ENCODE measurements around the gene SIX5. TPM values are rescaled to one million over a fixed set of nuclear protein-coding genes. Genes with fewer than 3 reads are reported as not detected.
A peak's percentile ranks its signal among the peaks of the same experiment; 100 is the strongest.

Gene SIX5
- total RNA-seq, 1 donor from 2014 or later = 23.5 TPM

DNA sequence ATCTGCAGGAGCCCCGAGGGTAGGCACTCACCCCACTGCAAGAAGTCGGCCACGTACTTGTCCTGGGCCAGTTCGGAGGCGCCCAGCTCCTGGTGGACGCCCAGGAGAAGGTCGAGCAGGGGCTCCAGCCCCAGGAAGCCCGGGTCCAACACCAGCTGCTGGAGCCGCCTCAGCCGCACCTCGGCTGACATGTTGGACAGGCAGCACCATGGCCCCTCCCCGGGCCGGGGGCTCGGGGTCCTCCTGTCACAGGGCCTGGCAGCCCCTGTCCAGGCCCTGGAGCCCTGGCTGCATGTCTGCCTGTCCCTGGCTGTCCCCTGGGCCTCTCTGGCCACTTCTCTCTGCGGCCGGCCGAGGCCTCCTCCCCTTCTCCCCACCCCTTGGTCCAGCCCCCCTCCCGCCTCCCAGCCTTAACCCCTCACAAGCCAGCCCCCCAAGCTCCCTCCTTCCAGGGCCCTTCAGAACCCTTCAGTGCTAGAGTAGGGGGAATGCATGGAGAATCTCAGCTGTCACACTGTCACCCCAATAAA, 13.2 kb upstream of the SIX5 start, which contains the start of gene DMPK:
DMPK (minus strand) TSS at position 329 of the 530 bp plus-strand sequence; CDS start at position 191, 138 bp downstream.
- H3K27ac ChIP-seq (ENCODE audit: low read depth, low read length) = peak within 1 kb of the TSS; percentile 67
- H3K36me3 ChIP-seq (ENCODE audit: insufficient read depth, low read length) = peaks cover 8% of the 10 kb centered on the region
- FAIRE-seq (no peak), DNase-seq (ENCODE audit: low read depth) (no peak)
- H2AFZ ChIP-seq (ENCODE audit: low read depth, low read length) = no peak within 1 kb of the TSS
- H3K4me2 ChIP-seq (ENCODE audit: low read length) = peak within 1 kb of the TSS; percentile 70
- H3K36me3 Mint-ChIP-seq (ENCODE audit: low read depth, unreplicated experiment) = peaks cover 16% of the 10 kb centered on the region
- H3K4me3 Mint-ChIP-seq (ENCODE audit: unreplicated experiment) = peak within 1 kb of the TSS; percentile 20
- peaks cover 21% of the 10 kb centered on the region for H3K4me1 ChIP-seq (ENCODE audit: insufficient read depth, low read length)
- no peaks in the 10 kb centered on the region for H3K27me3 ChIP-seq (ENCODE audit: insufficient read depth, low read length)
- H3K9me3 Mint-ChIP-seq (ENCODE audit: unreplicated experiment) = peaks cover 2% of the 10 kb centered on the region
- H3K9ac ChIP-seq (ENCODE audit: low read length) = peak within 1 kb of the TSS; percentile 71
- TF ChIP-seq, protein P1, sequence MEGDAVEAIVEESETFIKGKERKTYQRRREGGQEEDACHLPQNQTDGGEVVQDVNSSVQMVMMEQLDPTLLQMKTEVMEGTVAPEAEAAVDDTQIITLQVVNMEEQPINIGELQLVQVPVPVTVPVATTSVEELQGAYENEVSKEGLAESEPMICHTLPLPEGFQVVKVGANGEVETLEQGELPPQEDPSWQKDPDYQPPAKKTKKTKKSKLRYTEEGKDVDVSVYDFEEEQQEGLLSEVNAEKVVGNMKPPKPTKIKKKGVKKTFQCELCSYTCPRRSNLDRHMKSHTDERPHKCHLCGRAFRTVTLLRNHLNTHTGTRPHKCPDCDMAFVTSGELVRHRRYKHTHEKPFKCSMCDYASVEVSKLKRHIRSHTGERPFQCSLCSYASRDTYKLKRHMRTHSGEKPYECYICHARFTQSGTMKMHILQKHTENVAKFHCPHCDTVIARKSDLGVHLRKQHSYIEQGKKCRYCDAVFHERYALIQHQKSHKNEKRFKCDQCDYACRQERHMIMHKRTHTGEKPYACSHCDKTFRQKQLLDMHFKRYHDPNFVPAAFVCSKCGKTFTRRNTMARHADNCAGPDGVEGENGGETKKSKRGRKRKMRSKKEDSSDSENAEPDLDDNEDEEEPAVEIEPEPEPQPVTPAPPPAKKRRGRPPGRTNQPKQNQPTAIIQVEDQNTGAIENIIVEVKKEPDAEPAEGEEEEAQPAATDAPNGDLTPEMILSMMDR (IDR thresholded peaks at IDR 0.05; ENCODE audit: insufficient read depth, low read depth, low read length) = no peak
- TF ChIP-seq EZH2 (IDR thresholded peaks at IDR 0.05; ENCODE audit: insufficient read depth, low read length) = no peak
- no peak within 1 kb of the TSS for H3K4me3 ChIP-seq (ENCODE audit: insufficient read depth, low read depth, low read length)
- peak within 1 kb of the TSS; percentile 89 for H3K27ac Mint-ChIP-seq (ENCODE audit: unreplicated experiment)
- H3K27me3 Mint-ChIP-seq (ENCODE audit: low read depth, unreplicated experiment) = no peaks in the 10 kb centered on the region
- peaks cover 29% of the 10 kb centered on the region for H3K79me2 ChIP-seq (ENCODE audit: insufficient read depth, low read length)
- peaks cover 74% of the 10 kb centered on the region for H4K20me1 ChIP-seq (ENCODE audit: insufficient read depth, low read length)
- no peaks in the 10 kb centered on the region for H3K9me3 ChIP-seq (ENCODE audit: insufficient read depth, low read depth, low read length)
- peaks cover 24% of the 10 kb centered on the region for H3K4me1 Mint-ChIP-seq (ENCODE audit: low read depth, unreplicated experiment)

DNA sequence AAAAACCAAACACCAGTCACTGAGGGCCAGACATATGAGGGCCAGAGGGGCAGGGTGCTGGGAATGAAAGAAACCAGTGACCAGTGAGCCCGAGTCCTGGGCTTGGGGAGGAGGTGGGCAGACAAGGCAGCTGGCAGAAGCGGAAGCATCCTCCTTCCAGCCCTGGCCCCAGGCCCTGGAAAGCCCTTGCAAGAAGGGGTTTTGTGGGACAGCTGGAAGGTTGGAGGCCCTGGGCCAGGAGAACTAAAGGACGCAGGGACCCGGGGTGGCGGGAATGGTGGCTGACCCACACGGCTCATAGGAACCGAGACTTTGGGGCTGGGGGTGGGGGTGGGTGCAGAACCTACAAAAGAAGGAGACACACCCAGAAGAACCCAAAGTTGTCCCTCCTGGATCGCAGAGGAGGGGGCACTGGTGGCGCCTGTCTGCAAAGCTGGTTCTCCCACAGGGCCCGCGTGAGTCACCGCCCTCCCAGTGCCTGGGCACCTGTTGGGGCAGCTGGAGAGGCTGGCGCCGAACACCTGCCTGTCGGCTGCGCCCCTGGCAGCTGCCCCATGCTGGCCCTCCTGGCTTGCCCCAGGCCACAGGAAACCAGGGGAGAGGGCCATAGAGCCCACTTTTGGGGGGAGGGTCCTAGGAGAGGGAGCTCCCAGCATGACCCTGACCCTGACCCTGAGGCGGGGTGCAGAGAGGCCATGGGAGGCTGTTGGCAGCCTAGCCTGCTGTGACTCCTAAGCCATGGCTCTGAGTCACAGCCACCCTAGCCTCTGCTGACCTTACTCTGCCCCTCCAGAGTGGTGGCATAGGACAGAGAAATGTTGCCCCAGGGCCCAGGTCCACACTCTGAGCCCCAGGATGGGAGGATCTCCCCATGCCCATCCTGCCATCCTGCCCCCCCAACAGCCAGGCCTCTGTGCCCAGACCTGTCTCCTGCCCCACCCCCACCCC, 12.4 kb upstream of the SIX5 start:
- Mint-ChIP-seq H3K4me1 (ENCODE audit: low read depth, unreplicated experiment) (peaks cover 24% of the 10 kb centered on the region), H3K27me3 (ENCODE audit: low read depth, unreplicated experiment) (no peaks in the 10 kb centered on the region), H3K27ac (ENCODE audit: unreplicated experiment) (no peak overlapping the region), H3K36me3 (ENCODE audit: low read depth, unreplicated experiment) (peaks cover 18% of the 10 kb centered on the region), H3K4me3 (ENCODE audit: unreplicated experiment) (peak overlapping the region; percentile 54), H3K9me3 (ENCODE audit: unreplicated experiment) (peaks cover 2% of the 10 kb centered on the region)
- H3K4me1 ChIP-seq (ENCODE audit: insufficient read depth, low read length) = peaks cover 21% of the 10 kb centered on the region
- DNase-seq (ENCODE audit: low read depth) (no peak), FAIRE-seq (no peak)
- TF ChIP-seq EZH2 (IDR thresholded peaks at IDR 0.05; ENCODE audit: insufficient read depth, low read length) = no peak
- H3K4me3 ChIP-seq (ENCODE audit: insufficient read depth, low read depth, low read length) = no peak overlapping the region
- no peak overlapping the region for H3K9ac ChIP-seq (ENCODE audit: low read length)
- H3K27ac ChIP-seq (ENCODE audit: low read depth, low read length) = no peak overlapping the region
- peaks cover 22% of the 10 kb centered on the region for H3K79me2 ChIP-seq (ENCODE audit: insufficient read depth, low read length)
- no peak overlapping the region for H2AFZ ChIP-seq (ENCODE audit: low read depth, low read length)
- H3K9me3 ChIP-seq (ENCODE audit: insufficient read depth, low read depth, low read length) = no peaks in the 10 kb centered on the region
- H3K36me3 ChIP-seq (ENCODE audit: insufficient read depth, low read length) = peaks cover 10% of the 10 kb centered on the region
- no peaks in the 10 kb centered on the region for H3K27me3 ChIP-seq (ENCODE audit: insufficient read depth, low read length)
- H3K4me2 ChIP-seq (ENCODE audit: low read length) = peak overlapping the region; percentile 70
- H4K20me1 ChIP-seq (ENCODE audit: insufficient read depth, low read length) = peaks cover 74% of the 10 kb centered on the region

DNA sequence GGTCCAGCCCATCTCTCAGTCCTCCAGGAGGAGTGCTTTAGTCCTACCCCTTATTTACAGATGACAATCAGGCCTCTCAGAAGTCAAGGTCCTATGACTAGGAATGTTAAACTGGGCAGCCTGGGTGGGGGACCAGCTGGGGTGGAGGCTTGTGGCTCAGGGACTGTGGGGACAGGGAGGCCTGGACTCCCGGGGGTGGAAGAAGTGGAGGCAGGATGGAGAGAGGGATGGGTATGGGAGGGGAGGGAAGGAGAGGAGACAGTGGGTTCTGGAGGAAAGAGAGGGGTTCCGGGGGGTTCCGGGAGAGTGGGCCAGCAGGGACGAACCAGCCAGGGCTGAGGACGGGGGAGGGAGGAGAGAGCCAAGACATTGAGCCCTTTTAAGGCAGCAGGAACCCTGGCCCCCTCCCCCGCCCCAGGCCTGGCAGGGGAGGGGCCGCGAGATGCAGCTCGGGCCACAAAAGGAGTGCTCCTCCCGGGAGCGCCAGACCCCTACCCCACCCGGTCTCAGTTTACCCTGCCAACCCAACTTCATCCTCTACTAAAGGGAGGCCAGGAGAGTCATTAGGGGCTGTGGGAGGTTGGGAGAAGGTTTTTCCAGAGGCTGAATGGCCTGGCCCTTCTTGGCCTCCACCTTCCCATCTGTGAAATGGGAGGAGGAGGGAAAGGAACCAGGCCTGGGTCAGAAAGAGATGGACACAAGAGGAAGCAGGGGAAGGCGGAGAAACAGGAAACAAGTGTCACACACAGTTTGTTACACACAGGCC, 11.6 kb upstream of the SIX5 start:
- Mint-ChIP-seq H3K9me3 (ENCODE audit: unreplicated experiment) (peaks cover 2% of the 10 kb centered on the region), H3K27ac (ENCODE audit: unreplicated experiment) (peak overlapping the region; percentile 38), H3K4me1 (ENCODE audit: low read depth, unreplicated experiment) (peaks cover 24% of the 10 kb centered on the region), H3K4me3 (ENCODE audit: unreplicated experiment) (peak overlapping the region; percentile 54), H3K36me3 (ENCODE audit: low read depth, unreplicated experiment) (peaks cover 18% of the 10 kb centered on the region), H3K27me3 (ENCODE audit: low read depth, unreplicated experiment) (no peaks in the 10 kb centered on the region)
- no peak overlapping the region for H2AFZ ChIP-seq (ENCODE audit: low read depth, low read length)
- H3K27ac ChIP-seq (ENCODE audit: low read depth, low read length) = no peak overlapping the region
- FAIRE-seq = no peak
- H3K79me2 ChIP-seq (ENCODE audit: insufficient read depth, low read length) = peaks cover 15% of the 10 kb centered on the region
- no peak overlapping the region for H3K9ac ChIP-seq (ENCODE audit: low read length)
- H3K36me3 ChIP-seq (ENCODE audit: insufficient read depth, low read length) = peaks cover 10% of the 10 kb centered on the region
- peak overlapping the region; percentile 38 for H3K4me2 ChIP-seq (ENCODE audit: low read length)
- DNase-seq (ENCODE audit: low read depth) = no peak
- no peaks in the 10 kb centered on the region for H3K27me3 ChIP-seq (ENCODE audit: insufficient read depth, low read length)
- H4K20me1 ChIP-seq (ENCODE audit: insufficient read depth, low read length) = peaks cover 73% of the 10 kb centered on the region
- H3K4me3 ChIP-seq (ENCODE audit: insufficient read depth, low read depth, low read length) = no peak overlapping the region
- peaks cover 21% of the 10 kb centered on the region for H3K4me1 ChIP-seq (ENCODE audit: insufficient read depth, low read length)
- TF ChIP-seq EZH2 (IDR thresholded peaks at IDR 0.05; ENCODE audit: insufficient read depth, low read length) = no peak
- TF ChIP-seq, protein P1 (IDR thresholded peaks at IDR 0.05; ENCODE audit: insufficient read depth, low read depth, low read length) = no peak
- no peaks in the 10 kb centered on the region for H3K9me3 ChIP-seq (ENCODE audit: insufficient read depth, low read depth, low read length)
